Stimulated activated CD4-positive, alpha-beta T cell treated with anti-CD3 and anti-CD28 coated beads, TNF-alpha, amount 100 ng/mL, for 1 hour (primary cell): ENCODE data around the gene BTBD17.

Experiments
- DNase-seq, 3 donors: peaks; one replicate each; pipeline ENCODE4 v3.0.0-alpha.2; 2020; ENCODE audit warnings: low read depth in 3 of 3, low spot score in 1 of 3

BTBD17 gene

DNA sequence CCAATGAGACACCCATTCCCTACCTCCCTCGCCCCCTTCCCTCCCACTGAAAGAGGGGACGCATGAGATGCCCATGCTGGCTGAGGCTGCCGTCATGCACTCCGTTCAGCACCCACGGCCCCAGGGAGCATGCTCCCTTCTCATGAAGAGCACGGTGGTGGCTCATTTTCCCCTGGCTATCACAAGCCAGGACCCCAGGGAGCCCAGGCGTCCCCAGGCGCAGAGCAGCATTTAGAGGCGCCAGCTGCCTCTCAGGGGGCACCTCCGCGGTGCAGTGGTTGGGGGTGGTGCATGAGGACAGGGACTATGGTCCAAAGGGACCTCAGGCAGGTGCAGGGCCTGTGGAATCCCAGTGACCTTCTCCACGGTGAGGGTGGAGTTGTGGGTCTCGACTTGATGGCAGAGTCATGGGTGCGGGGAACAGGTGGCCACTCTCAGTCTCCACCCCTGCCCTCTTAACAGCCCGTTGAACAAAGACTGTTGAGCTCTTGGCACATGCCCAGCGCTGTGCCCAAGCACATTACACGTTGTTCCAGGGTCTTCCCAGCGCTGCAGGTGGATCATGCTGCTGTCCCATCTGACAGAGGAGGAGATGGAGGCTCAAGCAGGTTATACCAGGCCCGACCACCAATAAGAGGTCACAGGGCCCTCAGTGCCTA is 22.0 kb downstream of the BTBD17 start:
- no peak for DNase-seq

DNA sequence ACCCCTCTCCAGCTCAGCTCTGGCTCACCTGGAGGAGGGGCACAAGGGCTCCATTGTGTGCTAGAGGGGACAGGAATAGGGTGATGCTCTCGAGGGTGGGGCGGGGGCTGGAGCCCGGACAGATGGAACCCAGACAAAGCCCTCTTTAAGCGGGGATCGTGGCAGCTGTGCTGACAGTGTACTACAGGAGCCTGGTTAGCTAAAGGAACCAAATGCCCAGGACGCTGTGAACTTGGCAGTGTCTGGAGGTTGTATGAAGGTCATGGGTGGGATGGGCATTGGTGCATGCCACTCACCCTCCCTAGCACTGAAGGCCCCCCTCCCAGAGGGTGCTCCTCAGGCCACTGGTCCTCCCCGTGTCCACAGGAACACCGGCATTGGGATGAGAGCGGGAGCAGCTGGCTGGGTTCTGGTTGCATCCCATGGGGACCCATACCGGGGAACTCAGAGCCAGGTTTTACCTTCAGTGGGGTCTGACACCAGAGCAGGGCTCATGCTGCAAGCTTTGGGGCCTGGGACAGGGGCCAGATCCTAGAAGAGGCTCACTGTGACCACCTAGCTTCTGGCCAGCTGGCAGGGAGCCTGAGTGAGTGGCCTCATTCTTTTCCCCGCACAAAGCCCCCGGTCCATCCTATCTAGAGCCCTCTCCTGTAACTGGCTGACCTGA is 23.7 kb downstream of the BTBD17 start:
- DNase-seq: no peak

DNA sequence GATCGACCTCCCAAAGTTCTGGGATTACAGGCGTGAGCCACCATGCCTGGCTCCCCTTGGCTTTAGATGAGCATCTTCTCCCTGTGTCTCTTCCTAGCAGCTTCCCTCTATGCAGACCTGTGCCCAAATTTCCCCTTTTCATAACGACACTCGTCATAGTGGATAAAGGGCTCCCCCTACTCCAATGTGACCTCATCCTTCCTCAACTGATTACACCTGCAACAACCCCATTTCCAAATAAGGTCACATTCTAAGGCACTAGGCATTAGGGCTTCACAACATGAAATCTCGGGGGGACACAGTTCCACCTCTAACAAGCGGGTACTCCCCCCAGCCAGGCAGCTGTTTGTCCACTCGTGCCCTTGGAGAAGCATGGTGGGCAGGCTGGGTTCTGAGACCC is 25.4 kb downstream of the BTBD17 start:
- no peak for DNase-seq

DNA sequence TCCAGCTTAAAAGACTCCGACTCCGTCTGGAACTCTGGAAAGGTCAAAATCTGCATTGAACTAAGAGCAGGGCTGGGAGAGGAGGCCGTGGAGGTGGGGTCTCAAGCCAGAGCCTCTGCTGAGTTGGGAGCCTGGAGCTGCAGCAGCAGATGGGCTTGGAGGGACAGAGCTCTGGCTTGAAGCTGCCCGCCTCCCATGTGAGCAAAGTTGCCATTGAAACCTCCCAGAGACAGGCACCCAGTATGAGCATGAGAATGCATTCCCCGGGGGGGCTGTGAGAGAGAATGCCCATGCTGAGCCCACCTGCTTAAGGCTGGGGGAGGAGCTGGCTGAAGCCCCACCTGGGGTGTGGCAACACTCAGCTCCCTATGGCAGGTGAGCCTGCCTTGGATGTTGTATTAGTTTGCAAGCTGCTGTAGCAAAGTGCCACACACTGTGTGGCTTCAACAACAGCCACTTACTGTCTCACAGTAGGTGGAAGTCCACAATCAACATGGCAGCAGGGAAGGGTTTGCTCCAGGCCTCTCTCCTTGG is 26.1 kb downstream of the BTBD17 start:
- DNase-seq: no peak

DNA sequence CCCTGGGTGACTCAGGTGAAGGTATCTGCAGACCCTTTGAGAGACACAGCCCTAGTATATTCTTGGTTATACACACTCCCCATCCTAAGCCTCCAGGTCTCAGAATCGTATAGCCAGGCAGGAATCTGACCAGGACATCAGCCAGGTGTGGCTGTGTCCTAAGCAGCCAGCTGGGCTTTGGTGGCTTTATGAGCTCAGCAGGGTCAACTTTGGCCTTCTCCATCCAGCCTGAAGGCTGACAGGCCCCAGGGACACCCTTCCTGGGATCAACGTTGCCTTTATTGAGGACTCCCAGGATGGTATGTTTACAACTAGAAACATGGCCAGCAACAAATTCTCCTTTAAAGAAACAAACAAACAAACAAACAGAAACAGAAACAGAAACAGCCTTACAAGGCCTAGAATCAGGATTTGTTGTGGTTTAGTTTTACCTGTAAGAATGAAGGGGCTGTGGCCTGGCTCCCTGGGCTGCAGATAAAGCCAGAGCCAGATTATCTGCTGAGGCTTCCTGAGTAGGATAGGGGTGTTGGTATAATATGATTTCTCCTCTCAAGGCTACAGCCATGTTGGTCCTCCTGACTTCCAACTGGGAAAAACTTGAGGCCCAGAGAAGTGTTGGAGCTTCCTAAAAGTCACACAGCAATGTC is 27.2 kb downstream of the BTBD17 start:
- DNase-seq: no peak

DNA sequence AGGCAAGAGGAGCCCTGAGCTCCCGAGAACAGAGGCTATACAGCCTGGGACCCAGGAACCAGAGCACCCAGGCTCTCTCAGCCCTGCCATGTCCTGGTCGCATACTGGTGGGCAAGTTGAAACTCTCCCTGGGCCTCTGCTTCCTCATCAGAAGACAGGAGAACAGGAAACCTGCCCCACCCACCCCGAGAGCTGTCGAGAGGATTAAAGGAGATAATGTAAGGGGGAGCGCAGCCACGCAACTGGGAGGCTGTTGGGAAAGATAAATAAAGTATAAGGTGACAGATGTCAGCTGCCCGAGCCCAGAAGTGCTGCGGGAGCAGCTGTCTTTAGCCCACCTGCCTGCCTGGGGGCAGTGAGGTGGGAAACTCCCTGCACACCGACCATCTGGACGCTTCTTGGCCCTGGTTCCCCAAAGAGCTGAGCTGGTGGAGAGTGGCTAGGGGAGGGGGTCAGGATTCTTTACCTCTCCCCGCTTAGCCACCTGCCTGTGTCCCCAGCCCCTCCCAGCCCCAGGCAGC is 28.8 kb downstream of the BTBD17 start:
- no peak for DNase-seq

DNA sequence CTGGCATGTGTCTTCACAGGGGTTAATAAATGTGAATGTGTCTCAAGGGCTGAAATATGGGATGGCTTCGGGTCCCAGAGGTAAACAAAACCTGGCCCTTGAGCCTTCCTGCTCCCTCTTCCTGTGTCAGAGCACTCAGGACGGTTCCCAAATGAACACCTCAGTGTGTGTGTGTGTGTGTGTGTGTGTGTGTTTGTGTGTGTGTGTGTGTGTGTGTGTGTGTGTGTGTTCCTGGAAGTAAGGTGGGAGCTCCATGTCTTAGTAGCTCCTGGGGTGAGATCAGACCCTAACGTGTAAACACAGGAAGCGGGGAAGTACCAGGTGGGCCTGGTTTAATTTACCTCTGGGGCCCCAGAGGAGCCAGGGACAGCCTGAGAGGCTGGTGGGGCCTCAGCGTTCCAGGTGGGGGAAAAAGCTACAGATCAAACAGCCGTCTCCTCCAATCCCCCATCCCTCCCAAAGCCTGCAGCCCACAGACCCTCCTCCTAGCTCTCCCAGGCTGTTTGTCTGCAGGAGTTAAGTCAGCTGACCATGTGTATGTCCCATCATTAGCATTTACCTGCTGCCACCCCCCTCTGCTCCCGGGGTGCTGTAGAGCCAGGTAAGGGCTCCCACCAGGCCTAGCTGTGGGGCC is 29.5 kb downstream of the BTBD17 start:
- no peak for DNase-seq

DNA sequence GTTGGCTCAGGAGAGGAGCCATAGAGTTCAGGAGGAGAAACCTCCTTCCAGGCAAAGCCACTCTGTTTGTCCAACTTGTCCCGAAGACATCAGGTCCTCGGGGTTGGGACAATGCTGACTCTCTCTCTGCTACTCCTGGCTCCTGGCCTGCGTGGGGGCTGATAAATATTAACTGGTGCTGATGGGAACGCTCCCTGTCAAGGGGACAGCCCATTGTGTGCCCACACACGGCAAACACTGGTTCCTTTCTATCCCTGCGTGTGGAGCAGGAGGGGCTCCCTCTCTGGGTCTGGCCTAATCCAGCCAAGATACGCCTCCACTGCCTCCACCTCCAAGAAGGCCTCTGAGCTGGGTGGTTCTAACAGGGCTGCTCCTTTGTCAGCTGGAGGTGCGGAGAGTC is 31.2 kb downstream of the BTBD17 start:
- no peak for DNase-seq

DNA sequence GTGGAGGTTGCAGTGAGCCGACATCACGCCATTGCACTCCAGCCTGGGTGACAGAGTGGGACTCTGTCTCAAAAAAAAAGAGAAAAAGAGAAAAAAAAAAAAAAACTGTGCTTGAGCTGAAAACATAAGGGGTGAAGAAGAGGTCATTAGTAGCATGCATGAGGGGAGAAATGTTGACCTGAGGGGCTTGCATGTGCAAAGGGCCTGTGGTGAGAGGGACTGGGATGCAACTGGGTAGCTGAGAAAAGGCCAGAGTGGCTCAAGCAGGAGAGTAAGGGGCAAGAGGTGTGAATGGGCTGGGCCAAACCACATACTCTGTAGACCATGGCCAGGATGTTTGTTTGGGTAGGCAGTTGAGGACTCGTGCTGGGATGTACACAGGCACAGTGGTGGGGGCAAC is 32.3 kb downstream of the BTBD17 start:
- DNase-seq: no peak

DNA sequence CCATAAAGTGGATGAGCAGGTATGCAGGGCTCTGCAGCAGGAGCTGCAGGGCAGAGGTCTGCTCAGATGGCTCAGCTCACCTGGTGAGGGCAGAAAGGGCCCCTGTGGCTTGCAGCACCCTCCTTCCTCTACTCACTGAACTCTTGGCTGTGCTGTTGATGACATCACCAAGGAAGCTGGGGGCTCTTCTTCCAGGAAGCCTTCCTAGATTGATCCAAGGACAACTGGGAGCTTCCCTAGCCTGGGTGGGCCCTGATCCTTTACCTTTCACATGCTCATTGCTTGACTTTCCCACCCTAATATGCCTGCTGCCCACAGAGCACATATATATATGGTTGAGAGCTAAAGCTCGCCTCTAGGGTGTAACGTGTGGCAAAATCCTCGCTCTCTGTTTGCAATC is 33.2 kb downstream of the BTBD17 start:
- DNase-seq: no peak

DNA sequence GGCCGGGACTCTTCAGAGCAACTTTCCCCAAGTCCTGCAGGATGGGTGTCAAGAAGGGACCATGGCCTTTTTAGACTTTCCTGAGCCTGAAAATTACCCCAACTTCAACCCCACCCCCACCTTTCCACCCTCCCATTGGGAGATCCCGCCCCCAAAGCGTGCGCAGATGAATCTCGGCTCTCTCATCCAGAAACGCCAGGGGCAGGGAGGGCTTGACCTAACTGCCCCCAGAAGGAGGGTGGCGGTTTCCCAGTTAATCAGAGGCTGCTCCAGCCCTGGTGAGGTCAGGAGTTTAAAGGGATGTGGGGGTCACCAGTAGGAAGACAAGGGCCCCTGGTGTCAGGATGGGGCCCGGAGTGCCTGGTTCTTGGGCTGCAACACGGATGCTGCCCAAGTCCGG is 35.2 kb downstream of the BTBD17 start:
- DNase-seq: no peak

DNA sequence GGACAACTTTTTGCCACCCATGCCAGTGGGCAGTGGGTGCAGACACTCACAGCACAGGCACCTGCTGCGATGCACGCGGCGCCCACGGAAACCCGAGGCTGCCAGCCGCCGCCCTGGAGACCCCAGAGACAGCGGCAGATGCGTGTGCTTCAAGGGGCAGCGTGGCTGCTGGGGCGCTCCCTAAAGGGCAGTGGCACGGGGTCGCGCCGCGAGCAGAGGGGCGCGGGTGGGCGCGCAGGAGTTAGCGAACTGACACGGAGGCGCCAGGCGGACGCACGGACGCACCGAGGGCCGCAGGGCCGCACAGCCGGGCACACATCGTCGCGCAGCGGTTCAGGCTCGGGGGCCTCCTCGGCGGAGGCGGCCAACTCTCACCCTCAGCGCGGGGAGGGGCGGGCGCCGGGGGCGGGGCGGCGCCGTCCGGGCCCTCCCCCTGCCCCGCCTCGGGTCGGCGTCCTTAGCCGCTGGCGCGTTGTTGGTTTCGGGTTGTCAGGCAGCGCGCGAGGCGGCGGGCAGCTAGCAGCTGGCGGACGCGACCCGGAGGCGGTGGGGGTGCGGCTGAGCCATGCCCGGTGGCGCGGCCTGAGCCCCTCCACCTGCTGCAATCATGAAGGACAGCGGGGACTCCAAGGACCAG is 35.8 kb downstream of the BTBD17 start, which contains the start of gene KIF19:
TSS of gene KIF19 (plus strand) at position 484 of the 637 bp plus-strand sequence. CDS start at position 608, 124 bp downstream.
- DNase-seq: peak; percentile 7 to 44 (median 16)

DNA sequence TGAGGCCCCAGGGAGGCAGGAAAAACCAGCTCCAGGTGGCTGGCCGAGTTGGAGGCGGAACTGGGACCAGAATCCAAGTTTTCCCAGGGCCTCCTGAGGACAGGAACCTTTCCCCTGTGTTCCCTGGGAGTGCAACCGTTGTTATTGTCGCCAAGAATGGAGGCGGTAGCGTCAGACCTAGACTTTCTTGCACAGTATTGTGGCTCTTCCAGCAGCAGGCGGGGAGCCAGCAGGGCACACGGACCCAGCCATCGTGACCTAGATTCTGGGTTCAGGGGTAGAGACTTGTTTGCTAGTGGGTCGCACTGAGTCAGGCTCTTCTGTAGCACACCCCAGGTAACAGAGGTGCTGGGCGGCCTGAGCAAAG is 36.3 kb downstream of the BTBD17 start:
- DNase-seq: no peak

DNA sequence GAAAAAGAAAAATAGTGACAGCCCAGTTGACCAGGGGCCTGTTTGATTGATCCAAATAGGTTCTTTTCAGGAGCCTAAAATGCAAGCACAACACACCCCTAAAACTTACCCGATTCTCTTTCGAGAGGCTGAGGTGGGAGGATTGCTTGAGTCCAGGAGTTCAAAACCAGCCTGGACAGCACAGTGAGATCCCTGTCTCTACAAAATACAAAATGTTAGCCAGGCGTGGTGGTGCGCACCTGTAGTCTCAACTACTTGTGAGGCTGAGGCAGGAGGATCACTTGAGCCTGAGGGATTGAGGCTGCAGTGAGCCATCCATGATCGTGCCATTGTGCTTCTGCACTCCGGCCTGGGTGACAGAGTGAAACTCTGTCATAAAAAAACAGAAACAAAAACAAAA is 37.1 kb downstream of the BTBD17 start:
- no peak for DNase-seq

DNA sequence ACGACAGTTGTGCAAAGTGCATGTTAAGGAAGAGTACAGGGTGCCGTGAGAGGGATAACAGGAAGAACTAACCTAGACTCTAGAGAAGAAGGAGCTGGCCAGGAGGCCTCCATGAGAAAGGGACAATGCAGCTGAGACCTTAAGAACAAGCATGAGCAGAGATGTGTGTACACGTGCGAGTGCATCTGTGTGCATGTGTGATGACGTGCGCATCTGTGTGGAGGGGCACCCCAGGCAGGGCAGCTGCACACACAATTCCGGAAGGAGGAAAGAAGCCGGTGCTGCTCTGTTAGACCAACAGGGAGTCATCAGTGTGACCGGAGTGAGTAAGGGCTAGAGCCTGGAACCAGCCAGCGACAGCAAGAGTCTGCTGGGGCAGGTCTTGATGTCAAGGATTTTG is 43.3 kb downstream of the BTBD17 start:
- no peak for DNase-seq

DNA sequence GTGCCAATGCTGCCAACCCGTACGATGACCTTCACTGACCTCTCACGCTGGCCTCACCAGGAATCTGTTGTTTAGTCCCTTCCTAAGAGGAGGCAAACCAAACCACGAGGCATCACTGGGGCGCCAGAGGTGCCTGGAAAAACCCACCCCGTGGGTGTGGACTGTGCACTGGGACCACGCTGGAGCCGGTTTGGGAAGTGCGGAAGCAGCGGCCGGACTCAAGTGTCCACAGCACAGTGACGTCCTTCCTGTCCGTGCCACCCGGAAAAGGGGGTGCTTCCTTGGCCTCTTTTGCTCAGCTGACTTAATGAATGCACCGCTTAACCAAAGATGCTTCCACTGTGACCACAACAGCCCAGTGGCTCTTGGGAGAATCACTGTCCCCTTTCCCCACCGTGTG is 44.6 kb downstream of the BTBD17 start:
- DNase-seq: no peak

DNA sequence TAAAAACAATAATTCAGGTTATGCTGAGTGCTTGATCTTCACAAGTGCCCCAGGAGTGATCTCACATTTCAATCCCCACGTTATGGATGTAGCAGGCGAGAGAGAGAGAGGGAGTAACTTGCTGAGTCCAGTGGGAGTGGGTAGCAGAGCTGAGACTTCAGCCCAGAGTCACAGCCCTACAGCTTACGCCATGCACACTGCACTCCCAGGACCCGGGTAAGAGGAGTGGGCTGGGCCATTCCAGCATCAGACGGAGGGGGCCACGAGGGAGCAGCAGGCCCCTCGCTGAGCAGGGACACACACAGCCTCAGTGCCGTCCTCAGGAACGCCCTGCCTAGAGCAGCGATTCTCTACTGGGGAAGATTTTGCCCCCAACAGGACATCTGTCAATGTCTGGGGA is 45.4 kb downstream of the BTBD17 start:
- DNase-seq: no peak

DNA sequence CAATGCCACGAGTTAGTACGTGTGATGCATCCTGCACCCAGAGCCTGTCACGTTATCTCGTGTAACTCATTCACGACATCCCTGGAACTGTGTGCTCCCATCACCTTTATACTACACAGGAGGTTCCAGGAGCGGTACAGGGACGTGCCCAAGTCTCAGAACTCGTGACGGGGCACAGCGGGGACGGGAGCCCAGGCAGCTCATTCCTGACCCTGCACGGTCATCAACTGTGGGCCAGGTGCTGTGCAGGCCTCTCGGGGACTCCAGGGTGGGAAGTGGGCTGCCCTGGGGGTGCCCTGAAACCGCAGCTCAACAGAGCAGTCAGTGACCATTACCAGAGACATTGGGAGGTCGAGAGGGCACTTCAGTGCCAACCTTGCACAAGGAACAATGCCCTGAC is 46.8 kb downstream of the BTBD17 start:
- DNase-seq: no peak

DNA sequence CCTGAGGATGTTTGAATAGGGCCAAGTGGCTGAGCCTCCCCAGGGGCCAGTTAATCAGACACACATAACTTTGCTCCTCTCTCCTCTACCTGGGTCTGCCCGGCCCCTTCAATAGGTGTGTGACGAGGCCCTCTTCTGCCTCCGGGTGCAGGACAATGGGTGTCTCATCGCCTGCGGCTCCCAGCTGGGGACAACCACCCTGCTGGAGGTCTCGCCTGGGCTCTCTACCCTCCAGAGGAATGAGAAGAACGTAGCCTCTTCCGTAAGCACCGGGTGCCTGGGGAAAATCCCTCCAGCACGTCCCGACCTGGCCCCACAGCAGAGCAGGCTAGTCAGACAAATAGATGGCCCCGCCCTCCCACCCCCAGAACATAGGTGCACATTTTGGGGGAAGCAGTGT is 51.8 kb downstream of the BTBD17 start:
- DNase-seq: no peak

DNA sequence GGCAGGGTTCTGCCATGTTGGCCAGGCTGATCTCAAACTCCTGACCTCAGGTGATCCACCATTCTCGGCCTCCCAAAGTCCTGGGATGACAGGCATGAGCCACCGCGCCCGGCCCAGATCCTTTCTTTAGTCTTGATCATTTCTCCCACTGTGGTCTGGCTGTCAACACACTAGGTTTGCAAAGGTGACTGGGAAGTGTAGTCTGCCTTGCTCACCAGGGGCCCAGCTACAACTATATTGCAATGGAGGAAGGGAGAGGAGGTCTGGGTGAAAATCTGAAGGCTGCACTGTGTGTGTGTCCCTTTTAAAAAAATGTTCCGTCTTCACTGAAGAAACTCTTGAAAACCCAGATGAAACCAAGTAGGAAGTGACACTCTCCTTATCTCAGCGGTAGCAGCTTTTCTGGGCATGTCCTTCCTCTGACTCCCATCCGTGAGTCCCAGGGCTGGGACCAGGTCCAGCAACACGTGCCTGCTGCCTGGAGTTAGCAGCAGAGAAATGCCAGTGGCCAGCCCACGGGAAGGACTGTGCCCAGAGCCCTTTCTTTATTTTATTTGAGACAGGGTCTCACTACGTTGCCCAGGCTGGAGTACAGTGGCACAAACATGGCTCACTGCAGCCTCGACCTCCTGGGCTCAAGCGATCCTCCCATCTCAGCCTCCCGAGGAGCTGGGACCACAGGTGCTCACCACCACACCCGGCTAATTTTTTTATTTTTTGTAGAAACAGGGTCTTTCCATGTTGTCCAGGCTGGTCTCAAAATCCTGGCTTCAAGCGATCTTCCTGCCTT is 53.5 kb downstream of the BTBD17 start:
- no peak for DNase-seq
